Measurements from ENCODE around the gene TSNAX. TPM values are rescaled to one million over a fixed set of nuclear protein-coding genes. Genes with fewer than 3 reads are reported as not detected.

Gene TSNAX
- polyA plus RNA-seq, 1 of the 3 experiments (the other 2 are of a cell fraction), result 15.7 TPM

DNA sequence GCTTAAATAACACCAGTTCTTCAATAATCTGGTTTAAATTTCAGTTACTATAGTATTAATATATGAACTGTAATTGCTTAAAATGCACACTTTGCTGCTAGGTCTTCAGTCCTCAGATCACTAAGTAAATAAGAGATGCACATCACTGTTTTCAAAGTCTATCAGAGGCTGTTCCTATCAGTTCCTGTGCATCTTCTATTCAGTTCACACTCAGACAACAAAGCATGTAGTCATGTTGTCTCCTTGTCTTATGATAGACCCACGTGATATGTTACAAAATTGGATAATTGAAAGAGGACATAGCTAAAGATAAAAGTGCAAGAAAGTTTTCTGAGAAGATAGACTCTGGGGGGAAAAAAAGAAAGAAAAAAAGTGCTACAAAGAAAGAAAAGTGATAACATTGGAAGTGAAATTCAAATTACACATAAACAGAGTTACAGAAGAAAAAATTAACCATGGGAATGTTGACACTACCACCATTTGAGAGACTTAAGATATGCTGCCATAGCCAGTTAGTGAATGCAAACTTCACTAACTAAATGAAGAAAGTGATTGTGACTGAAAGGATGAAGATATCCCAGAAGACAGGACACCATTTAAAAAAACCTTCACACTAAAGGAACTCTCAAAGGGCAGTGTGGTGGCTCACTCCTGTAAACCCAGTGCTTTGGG, 33.9 kb upstream of the TSNAX start (continued):
- TF ChIP-seq, protein P1, sequence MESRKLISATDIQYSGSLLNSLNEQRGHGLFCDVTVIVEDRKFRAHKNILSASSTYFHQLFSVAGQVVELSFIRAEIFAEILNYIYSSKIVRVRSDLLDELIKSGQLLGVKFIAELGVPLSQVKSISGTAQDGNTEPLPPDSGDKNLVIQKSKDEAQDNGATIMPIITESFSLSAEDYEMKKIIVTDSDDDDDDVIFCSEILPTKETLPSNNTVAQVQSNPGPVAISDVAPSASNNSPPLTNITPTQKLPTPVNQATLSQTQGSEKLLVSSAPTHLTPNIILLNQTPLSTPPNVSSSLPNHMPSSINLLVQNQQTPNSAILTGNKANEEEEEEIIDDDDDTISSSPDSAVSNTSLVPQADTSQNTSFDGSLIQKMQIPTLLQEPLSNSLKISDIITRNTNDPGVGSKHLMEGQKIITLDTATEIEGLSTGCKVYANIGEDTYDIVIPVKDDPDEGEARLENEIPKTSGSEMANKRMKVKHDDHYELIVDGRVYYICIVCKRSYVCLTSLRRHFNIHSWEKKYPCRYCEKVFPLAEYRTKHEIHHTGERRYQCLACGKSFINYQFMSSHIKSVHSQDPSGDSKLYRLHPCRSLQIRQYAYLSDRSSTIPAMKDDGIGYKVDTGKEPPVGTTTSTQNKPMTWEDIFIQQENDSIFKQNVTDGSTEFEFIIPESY (IDR thresholded peaks at IDR 0.05; ENCODE audit: borderline replicate concordance, low read depth), result no peak

DNA sequence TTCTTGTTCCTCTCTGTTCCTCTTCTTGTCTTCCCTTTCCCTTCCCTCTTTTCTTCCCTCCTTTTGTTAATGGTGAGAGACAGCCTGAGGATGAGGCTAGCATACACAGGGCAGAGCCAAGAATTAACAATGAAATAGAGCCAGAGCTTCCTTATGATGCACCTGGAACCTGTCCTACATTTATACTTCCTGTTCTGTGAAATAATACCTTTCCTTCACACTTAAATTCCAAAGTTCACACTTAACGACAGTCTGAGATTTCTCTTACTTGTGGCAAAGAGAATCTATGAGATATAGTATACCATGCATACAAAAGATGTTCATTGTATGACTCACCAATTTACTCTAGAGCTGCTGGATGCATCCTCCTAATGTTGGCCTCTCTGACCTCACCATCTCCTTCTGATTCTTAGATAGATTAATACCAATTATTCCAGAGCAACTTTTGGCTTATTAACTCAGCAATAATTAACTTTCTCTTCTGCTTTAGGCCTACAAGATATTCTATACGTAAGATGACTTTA, 30.8 kb upstream of the TSNAX start:
- H3K36me3 ChIP-seq (replicated peaks in 1 of 2; ENCODE audit: control insufficient read depth in 1 of 2, insufficient read depth in 2 of 2, low read length in 1 of 2), result no peaks in the 10 kb centered on the region
- no peaks in the 10 kb centered on the region for H3K79me2 ChIP-seq (ENCODE audit: insufficient read depth)
- POLR2A ChIA-PET, result no interaction called here
- H3K27ac ChIP-seq (ENCODE audit: low read depth in 2 of 2, low read length in 1 of 2), result no peak overlapping the region
- no peak overlapping the region for H3K9ac ChIP-seq
- H3K4me2 ChIP-seq, result no peak overlapping the region
- CTCF ChIA-PET, result no interaction called here
- H3K4me3 ChIP-seq (ENCODE audit: low read depth in 2 of 2, low read length in 1 of 2), result no peak overlapping the region
- TF ChIP-seq MXI1 (IDR thresholded peaks at IDR 0.05; ENCODE audit: low read depth, low read length) (no peak), NFIC (IDR thresholded peaks at IDR 0.05; ENCODE audit: borderline replicate concordance) (no peak), SIN3A (IDR thresholded peaks at IDR 0.05; ENCODE audit: borderline replicate concordance, low read depth, low read length) (no peak), GATA2 (CRISPR knock-in tag; IDR thresholded peaks at IDR 0.05) (no peak), RFX5 (IDR thresholded peaks at IDR 0.05; ENCODE audit: low read length) (no peak), FOXM1 (IDR thresholded peaks at IDR 0.05; ENCODE audit: low read depth) (no peak), GABPA (IDR thresholded peaks at IDR 0.05; ENCODE audit: low read depth) (no peak), POLR2AphosphoS5 (IDR thresholded peaks at IDR 0.05; ENCODE audit: low read depth, low read length) (no peak), RAD21 (IDR thresholded peaks at IDR 0.05; ENCODE audit: low read length) (no peak), YY1 (IDR thresholded peaks at IDR 0.05; ENCODE audit: low read depth) (no peak), MEF2A (IDR thresholded peaks at IDR 0.05; ENCODE audit: borderline replicate concordance, low read depth) (no peak), NRF1 (IDR thresholded peaks at IDR 0.05; ENCODE audit: low read depth, low read length) (no peak), JUND (IDR thresholded peaks at IDR 0.05) (no peak), ELF1 (IDR thresholded peaks at IDR 0.05) (no peak)
- TF ChIP-seq, protein P2, sequence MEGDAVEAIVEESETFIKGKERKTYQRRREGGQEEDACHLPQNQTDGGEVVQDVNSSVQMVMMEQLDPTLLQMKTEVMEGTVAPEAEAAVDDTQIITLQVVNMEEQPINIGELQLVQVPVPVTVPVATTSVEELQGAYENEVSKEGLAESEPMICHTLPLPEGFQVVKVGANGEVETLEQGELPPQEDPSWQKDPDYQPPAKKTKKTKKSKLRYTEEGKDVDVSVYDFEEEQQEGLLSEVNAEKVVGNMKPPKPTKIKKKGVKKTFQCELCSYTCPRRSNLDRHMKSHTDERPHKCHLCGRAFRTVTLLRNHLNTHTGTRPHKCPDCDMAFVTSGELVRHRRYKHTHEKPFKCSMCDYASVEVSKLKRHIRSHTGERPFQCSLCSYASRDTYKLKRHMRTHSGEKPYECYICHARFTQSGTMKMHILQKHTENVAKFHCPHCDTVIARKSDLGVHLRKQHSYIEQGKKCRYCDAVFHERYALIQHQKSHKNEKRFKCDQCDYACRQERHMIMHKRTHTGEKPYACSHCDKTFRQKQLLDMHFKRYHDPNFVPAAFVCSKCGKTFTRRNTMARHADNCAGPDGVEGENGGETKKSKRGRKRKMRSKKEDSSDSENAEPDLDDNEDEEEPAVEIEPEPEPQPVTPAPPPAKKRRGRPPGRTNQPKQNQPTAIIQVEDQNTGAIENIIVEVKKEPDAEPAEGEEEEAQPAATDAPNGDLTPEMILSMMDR (IDR thresholded peaks at IDR 0.05), result no peak
- no peaks in the 10 kb centered on the region for H3K27me3 ChIP-seq (ENCODE audit: insufficient read depth)
- H3K9me2 ChIP-seq, result no peaks in the 10 kb centered on the region
- WGBS (ENCODE audit: low lambda C conversion rate), result 62% methylated on average over 2 of the region's 2 CpGs
- H3F3A ChIP-seq (replicated peaks; ENCODE audit: insufficient read depth), result no peaks in the 10 kb centered on the region
- DNase-seq, result no peak
- H4K20me1 ChIP-seq (ENCODE audit: insufficient read depth), result no peaks in the 10 kb centered on the region
- no peak overlapping the region for H2AFZ ChIP-seq (ENCODE audit: low read depth)
- H3K9me3 ChIP-seq, result no peaks in the 10 kb centered on the region
- H3K4me1 ChIP-seq (ENCODE audit: control insufficient read depth in 1 of 2, insufficient read depth in 2 of 2, low read depth in 1 of 2, low read length in 1 of 2), result no peaks in the 10 kb centered on the region
